Gastrocnemius medialis (tissue), 4 donors: Measurements from ENCODE around the gene CDC42BPA. TPM values are rescaled to one million over a fixed set of nuclear protein-coding genes. Genes with fewer than 3 reads are reported as not detected.

Experiments used
- ATAC-seq, 2 donors: fragments of 150-250 bp; one replicate each; pipeline ENCODE4 v1.9.1; 2016
- DNase-seq, 2 donors: peaks; one replicate each; pipeline ENCODE4 v3.0.0-alpha.2; 2019
- H3K27ac ChIP-seq, 4 donors: fragments of 200-600 bp; sonication (generic); 1 replicate in 1 of 4; 2 replicates in 3 of 4; pipeline ENCODE4 v1.5.1; 2016 to 2018; ENCODE audit warnings: mild to moderate bottlenecking in 2 of 4, moderate library complexity in 1 of 4
- H3K27me3 ChIP-seq, 3 donors: fragments of 200-600 bp; sonication (generic) in 2 of 3; 1 replicate in 1 of 3; 2 replicates in 2 of 3; pipeline versions ENCODE4 v1.5.1 to v1.6.0; 2016 to 2019; ENCODE audit warnings: mild to moderate bottlenecking in 1 of 3, moderate library complexity in 1 of 3
- H3K36me3 ChIP-seq, 2 donors: fragments of 200-600 bp; sonication (generic) in 1 of 2; one replicate each; pipeline ENCODE4 v1.5.1; 2017 to 2018
- H3K4me1 ChIP-seq, 2 donors: fragments of 200-600 bp; sonication (generic) in 1 of 2; one replicate each; pipeline ENCODE4 v1.5.1; 2016 to 2017; ENCODE audit warnings: mild to moderate bottlenecking in 2 of 2
- H3K4me3 ChIP-seq, 4 donors: fragments of 200-600 bp; sonication (generic) in 3 of 4; 1 replicate in 1 of 4; 2 replicates in 3 of 4; pipeline ENCODE4 v1.5.1; 2016 to 2019; ENCODE audit warnings: mild to moderate bottlenecking in 2 of 4
- H3K9me3 ChIP-seq, 3 donors: fragments of 200-600 bp; sonication (generic) in 2 of 3; 1 replicate in 1 of 3; 2 replicates in 2 of 3; pipeline ENCODE4 v1.5.1; 2016 to 2019
- POLR2A ChIP-seq, 2 donors: fragments of 450-650 bp; IDR thresholded peaks; one replicate each; pipeline ENCODE4 v1.6.1; 2017; ENCODE audit warnings: antibody characterized with exemption in 2 of 2, mild to moderate bottlenecking in 2 of 2, moderate library complexity in 2 of 2
- in situ Hi-C, 4 donors: fragments of 200-750 bp; cut with MboI; loops; one replicate each; pipeline versions ENCODE4 v1.15.0 to v1.8.0; 2017; ENCODE audit warnings: low sequenced_read_pairs in 4 of 4
- intact Hi-C: fragments of 100-400 bp; cut with DNase I; formaldehyde crosslinking; loops from one replicate; pipeline ENCODE4 v1.15.1; 2023; ENCODE audit warnings: low total_unique reads
- total RNA-seq, 4 donors: library from RNA; depleted of rRNA; stranded (reverse); fragments of >200 nt; gene quantifications; one replicate each; pipeline versions ENCODE4 v1.1.0 to v1.2.3, GENCODE V29; 2016
- TF ChIP-seq, protein P1 (sequence below), 5 experiments: fragments of 450-650 bp in 3 of 5; fragments of 200-600 bp in 2 of 5; sonication (generic) in 2 of 5; IDR thresholded peaks in 4 of 5; conservative IDR thresholded peaks in 1 of 5; 1 replicate in 4 of 5; 2 replicates in 1 of 5; pipeline ENCODE4 v1.5.1; 2016 to 2019; ENCODE audit warnings: antibody characterized with exemption in 5 of 5, mild to moderate bottlenecking in 3 of 5, moderate library complexity in 3 of 5

CDC42BPA gene
- total RNA-seq, 4 donors from 2014 or later: 13.9 to 30.6 (median 16.6) TPM

DNA sequence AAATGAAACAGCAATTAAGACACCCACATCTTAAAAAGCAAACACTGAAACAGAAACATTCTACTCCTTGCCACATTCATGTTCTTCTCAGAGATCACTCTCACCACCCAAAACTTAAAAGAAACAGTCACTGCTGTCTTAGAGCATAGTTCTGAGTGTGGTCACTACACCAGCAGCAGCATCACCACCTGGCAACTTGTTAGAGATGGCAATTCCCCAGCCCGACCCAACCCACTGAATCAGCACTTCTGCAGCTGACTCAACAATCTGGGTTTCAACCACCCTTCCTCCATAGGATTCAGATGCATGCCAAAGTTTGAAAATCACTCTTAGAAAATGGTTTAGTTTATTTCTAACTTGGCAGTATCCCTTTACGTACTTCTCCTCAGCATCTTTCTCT is 126.1 kb downstream of the CDC42BPA start:
- no peak for TF ChIP-seq POLR2A (IDR thresholded peaks at IDR 0.05)
- TF ChIP-seq, protein P1, sequence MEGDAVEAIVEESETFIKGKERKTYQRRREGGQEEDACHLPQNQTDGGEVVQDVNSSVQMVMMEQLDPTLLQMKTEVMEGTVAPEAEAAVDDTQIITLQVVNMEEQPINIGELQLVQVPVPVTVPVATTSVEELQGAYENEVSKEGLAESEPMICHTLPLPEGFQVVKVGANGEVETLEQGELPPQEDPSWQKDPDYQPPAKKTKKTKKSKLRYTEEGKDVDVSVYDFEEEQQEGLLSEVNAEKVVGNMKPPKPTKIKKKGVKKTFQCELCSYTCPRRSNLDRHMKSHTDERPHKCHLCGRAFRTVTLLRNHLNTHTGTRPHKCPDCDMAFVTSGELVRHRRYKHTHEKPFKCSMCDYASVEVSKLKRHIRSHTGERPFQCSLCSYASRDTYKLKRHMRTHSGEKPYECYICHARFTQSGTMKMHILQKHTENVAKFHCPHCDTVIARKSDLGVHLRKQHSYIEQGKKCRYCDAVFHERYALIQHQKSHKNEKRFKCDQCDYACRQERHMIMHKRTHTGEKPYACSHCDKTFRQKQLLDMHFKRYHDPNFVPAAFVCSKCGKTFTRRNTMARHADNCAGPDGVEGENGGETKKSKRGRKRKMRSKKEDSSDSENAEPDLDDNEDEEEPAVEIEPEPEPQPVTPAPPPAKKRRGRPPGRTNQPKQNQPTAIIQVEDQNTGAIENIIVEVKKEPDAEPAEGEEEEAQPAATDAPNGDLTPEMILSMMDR (IDR thresholded peaks at IDR 0.05 in 4 of 5, conservative IDR thresholded peaks at IDR 0.05 in 1 of 5): no peak
- intact Hi-C loops: no loop called here
- in situ Hi-C loops: no loop called here
- H3K9me3 ChIP-seq: no peaks in the 10 kb centered on the region
- H3K36me3 ChIP-seq: no peaks in the 10 kb centered on the region
- H3K27me3 ChIP-seq: no peaks in the 10 kb centered on the region
- H3K4me3 ChIP-seq: no peak overlapping the region
- DNase-seq (peak; percentile 8 to 53), ATAC-seq (peak in 1 of 2 donors; percentile 75)
- H3K27ac ChIP-seq: no peak overlapping the region
- H3K4me1 ChIP-seq: peaks cover 0 to 7% of the 10 kb centered on the region in 2 donors

DNA sequence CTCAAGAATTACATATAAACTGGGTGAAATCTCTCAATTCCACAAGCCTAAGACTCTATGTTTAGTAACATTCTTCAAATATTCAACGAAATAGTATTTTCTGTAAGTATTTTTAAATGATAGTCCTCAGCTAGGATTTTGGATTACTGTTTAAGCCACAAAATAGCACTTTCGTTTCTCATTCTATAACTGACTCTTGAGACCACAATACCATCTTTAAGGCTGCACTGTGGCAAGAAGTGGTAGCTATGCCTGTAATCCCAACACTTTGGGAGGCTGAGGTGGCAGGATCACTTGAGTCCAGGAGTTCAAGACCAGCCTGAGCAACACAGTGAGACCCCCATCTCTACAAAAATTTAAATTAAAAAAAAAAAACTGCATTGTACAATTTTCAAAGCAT is 126.7 kb downstream of the CDC42BPA start:
- ATAC-seq: no peak
- peaks cover 0 to 7% of the 10 kb centered on the region in 2 donors for H3K4me1 ChIP-seq
- no peak for TF ChIP-seq POLR2A (IDR thresholded peaks at IDR 0.05)
- TF ChIP-seq, protein P1 (IDR thresholded peaks at IDR 0.05 in 4 of 5, conservative IDR thresholded peaks at IDR 0.05 in 1 of 5): no peak
- no peaks in the 10 kb centered on the region for H3K27me3 ChIP-seq
- H3K36me3 ChIP-seq: no peaks in the 10 kb centered on the region
- no peak overlapping the region for H3K27ac ChIP-seq
- no peak for DNase-seq
- H3K4me3 ChIP-seq: no peak overlapping the region
- in situ Hi-C loops (no loop called here), intact Hi-C loops (no loop called here)
- no peaks in the 10 kb centered on the region for H3K9me3 ChIP-seq

DNA sequence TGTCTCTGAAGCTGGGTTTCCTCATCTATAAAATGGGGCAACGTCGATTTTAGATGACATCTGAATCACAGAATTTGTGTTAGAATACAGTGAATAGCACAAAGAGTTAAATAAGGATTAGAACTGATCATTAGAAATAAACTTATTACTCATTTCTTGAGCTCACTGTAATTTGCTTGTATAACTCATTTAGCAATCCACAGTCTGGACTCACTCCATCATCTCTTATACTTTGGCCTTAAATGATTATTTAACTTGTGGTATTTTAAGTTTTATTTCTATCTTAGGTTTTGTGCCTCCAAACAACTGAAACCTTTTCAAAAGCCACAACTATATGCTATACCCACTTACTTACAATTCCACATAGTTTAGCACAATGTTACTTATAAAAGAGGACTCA is 128.0 kb downstream of the CDC42BPA start:
- H3K4me3 ChIP-seq: no peak overlapping the region
- intact Hi-C loops (no loop called here), in situ Hi-C loops (no loop called here)
- ATAC-seq (no peak), DNase-seq (no peak)
- peaks cover 0 to 10% of the 10 kb centered on the region in 2 donors for H3K4me1 ChIP-seq
- no peaks in the 10 kb centered on the region for H3K9me3 ChIP-seq
- H3K36me3 ChIP-seq: no peaks in the 10 kb centered on the region
- TF ChIP-seq, protein P1 (IDR thresholded peaks at IDR 0.05 in 4 of 5, conservative IDR thresholded peaks at IDR 0.05 in 1 of 5): no peak
- TF ChIP-seq POLR2A (IDR thresholded peaks at IDR 0.05): no peak
- no peak overlapping the region for H3K27ac ChIP-seq
- H3K27me3 ChIP-seq: no peaks in the 10 kb centered on the region

DNA sequence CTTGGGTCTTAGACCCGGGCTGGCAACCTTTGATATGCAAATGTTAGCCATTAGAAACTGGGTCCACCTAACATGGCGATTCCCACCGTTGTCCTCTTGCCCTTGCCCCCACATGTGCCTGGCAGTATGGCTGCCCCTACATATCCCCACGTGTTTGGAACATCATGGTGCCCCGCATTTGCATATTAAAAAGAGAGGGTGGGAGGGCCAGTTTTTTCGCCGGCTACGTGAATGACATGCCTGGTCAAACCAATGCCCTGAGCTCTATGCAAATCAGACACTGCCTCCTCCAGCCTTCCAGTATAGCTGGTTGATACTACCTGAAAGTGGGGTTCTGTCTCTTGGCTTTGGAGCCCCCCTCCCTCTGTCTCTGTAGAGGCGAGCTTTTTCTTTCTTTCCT is 133.0 kb downstream of the CDC42BPA start:
- intact Hi-C loops (no loop called here), in situ Hi-C loops (no loop called here)
- no peaks in the 10 kb centered on the region for H3K27me3 ChIP-seq
- TF ChIP-seq, protein P1 (IDR thresholded peaks at IDR 0.05 in 4 of 5, conservative IDR thresholded peaks at IDR 0.05 in 1 of 5): no peak
- no peak for TF ChIP-seq POLR2A (IDR thresholded peaks at IDR 0.05)
- no peak overlapping the region for H3K27ac ChIP-seq
- no peaks in the 10 kb centered on the region for H3K36me3 ChIP-seq
- ATAC-seq (no peak), DNase-seq (no peak)
- no peak overlapping the region for H3K4me3 ChIP-seq
- no peaks in the 10 kb centered on the region for H3K9me3 ChIP-seq
- H3K4me1 ChIP-seq: peaks cover 0 to 14% of the 10 kb centered on the region in 2 donors

DNA sequence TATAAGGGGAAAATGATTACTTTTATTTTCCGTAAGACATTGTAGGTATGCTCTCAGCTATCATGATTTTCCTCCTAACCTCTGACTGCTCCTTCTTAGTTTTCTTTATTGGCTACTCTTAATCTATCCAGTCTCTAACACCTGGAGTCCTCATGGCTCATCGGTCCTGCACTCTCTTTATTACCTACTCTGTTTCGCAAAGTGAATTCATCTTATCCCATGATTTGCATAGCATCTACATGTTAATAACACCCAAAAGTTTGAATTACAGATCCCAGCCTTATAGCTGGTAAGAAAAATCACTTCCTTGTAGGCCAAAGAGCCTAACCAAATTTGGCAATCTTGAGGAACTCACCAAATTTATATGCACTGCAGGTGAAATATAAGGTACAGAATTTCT is 136.3 kb downstream of the CDC42BPA start:
- Histone ChIP-seq H3K4me3 (no peak overlapping the region), H3K27ac (no peak overlapping the region), H3K36me3 (no peaks in the 10 kb centered on the region), H3K4me1 (peaks cover 0 to 8% of the 10 kb centered on the region in 2 donors), H3K27me3 (no peaks in the 10 kb centered on the region), H3K9me3 (no peaks in the 10 kb centered on the region)
- no peak for ATAC-seq
- no peak for DNase-seq
- intact Hi-C loops: no loop called here
- in situ Hi-C loops: no loop called here
- TF ChIP-seq, protein P1 (IDR thresholded peaks at IDR 0.05 in 4 of 5, conservative IDR thresholded peaks at IDR 0.05 in 1 of 5): no peak
- no peak for TF ChIP-seq POLR2A (IDR thresholded peaks at IDR 0.05)
